PFSK-1 (cell line): ENCODE measurements around the gene TMEM232.

Experiments used
- POLR2AphosphoS5 ChIP-seq: IDR thresholded peaks from 2 replicates; pipeline ENCODE4 v1.6.1; 2012; ENCODE audit warnings: low read depth, mild to moderate bottlenecking, control low read depth, low read length, moderate library complexity
- SIN3A ChIP-seq: IDR thresholded peaks from 2 replicates; pipeline ENCODE4 v1.6.1; 2012; ENCODE audit warnings: mild to moderate bottlenecking, low read length, moderate library complexity, borderline replicate concordance; ENCODE audit not compliant: insufficient read depth
- TAF1 ChIP-seq: IDR thresholded peaks from 2 replicates; pipeline ENCODE4 v1.6.1; 2012; ENCODE audit warnings: low read length, control low read depth, borderline replicate concordance; ENCODE audit not compliant: insufficient read depth

DNA sequence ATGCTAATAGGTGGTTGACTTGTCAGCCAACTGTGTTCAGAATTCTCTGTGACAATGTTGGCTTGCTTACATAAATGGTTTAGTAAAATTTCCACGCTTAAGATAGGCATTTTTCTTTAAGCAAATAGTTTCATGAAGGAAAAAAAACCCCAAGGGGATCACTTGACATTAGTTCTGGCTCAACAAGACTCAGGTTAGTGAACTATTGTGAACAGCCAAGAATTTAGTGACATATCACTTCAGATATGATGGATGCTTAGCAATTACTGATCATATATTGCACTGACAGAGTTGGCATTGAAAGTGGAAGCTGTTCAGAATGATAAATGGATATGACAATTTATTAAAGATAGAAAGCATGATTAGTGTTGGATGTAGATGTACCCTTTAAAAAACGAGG, 218.5 kb downstream of the TMEM232 start:
- TF ChIP-seq POLR2AphosphoS5 (no peak), SIN3A (no peak), TAF1 (no peak)
